Brain microvascular endothelial cell (primary cell): Measurements from ENCODE around the gene PARD3.

ENCODE experiments used
- DNase-seq: peaks from one replicate; pipeline ENCODE4 v3.0.0-alpha.2; 2020
- H3K27ac ChIP-seq: fragments of 250-450 bp; sonication (Bioruptor Pico); 2 replicates; pipeline ENCODE4 v1.5.1; 2020; ENCODE audit warnings: mild to moderate bottlenecking, moderate library complexity
- H3K27me3 ChIP-seq: fragments of 250-450 bp; sonication (Bioruptor Pico); replicated peaks from 2 replicates; pipeline ENCODE4 v1.5.1; 2020; ENCODE audit warnings: mild to moderate bottlenecking
- H3K36me3 ChIP-seq: fragments of 250-450 bp; sonication (Bioruptor Pico); replicated peaks from 2 replicates; pipeline ENCODE4 v1.5.1; 2020; ENCODE audit warnings: mild to moderate bottlenecking
- H3K4me3 ChIP-seq: 2 replicates; pipeline ENCODE4 v1.5.1; 2011; ENCODE audit warnings: low read depth, mild to moderate bottlenecking, control low read depth, low read length, moderate library complexity
- in situ Hi-C: cut with HindIII; loops from 2 replicates; pipeline ENCODE4 v1.10.0; 2017; ENCODE audit warnings: low sequenced_read_pairs, low pct_ligation_motif_present
- TF ChIP-seq, protein P1 (sequence below): IDR thresholded peaks from 2 replicates; pipeline ENCODE4 v1.5.1; 2011; ENCODE audit warnings: low read depth, mild to moderate bottlenecking, moderate library complexity, low read length, control low read depth, inconsistent platforms; ENCODE audit errors: missing control alignments

PARD3 gene

DNA sequence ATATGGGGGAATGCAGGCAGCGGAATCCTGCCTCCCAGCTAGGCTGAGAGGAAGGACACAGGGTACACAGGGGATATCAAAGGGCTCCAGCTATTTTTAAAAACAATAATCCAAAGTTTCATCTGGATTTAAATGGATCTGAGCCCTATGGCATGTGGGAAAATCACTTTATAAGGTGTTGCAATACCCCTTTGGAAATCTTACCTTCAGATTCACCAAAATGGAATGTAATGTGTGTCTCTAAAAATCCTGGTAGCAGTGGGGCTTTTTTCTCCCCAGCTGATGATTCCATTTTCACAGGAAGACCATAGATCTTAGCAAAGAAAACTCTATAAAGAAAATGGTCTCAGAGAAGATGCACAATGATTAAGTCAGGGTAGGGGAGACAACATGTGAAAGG is 722.2 kb downstream of the PARD3 start:
- no peaks in the 10 kb centered on the region for H3K36me3 ChIP-seq
- H3K27me3 ChIP-seq: no peaks in the 10 kb centered on the region
- TF ChIP-seq, protein P1, sequence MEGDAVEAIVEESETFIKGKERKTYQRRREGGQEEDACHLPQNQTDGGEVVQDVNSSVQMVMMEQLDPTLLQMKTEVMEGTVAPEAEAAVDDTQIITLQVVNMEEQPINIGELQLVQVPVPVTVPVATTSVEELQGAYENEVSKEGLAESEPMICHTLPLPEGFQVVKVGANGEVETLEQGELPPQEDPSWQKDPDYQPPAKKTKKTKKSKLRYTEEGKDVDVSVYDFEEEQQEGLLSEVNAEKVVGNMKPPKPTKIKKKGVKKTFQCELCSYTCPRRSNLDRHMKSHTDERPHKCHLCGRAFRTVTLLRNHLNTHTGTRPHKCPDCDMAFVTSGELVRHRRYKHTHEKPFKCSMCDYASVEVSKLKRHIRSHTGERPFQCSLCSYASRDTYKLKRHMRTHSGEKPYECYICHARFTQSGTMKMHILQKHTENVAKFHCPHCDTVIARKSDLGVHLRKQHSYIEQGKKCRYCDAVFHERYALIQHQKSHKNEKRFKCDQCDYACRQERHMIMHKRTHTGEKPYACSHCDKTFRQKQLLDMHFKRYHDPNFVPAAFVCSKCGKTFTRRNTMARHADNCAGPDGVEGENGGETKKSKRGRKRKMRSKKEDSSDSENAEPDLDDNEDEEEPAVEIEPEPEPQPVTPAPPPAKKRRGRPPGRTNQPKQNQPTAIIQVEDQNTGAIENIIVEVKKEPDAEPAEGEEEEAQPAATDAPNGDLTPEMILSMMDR: no peak
- in situ Hi-C loops: no loop called here
- H3K27ac ChIP-seq: no peak overlapping the region
- H3K4me3 ChIP-seq: no peak overlapping the region
- no peak for DNase-seq

DNA sequence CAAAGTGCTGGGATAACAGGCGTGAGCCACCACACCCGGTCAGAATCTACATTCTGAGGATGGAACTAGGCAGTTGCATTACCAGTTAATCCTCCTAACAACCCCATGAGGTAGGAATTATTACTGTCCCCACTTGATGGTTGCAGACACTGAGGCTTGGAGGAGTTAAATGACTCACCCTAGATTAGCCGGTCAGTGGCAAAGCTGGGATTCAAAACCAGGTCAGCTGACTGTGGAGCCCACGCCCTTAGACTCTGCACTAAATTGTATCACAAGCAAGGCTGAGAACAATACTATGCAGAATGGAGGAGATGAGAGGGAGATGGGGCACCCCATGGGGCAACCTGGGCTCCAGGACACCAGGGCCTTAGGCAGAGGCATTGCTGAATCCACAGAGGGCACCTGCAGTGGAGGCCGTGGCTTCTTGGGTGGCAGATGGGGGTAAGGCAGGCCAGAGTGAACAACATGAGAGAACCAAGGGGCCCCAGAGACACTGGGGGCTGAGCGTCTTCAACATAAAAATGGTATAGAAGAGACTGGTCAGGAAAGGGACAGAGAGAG is 723.4 kb downstream of the PARD3 start:
- Histone ChIP-seq H3K27ac (no peak overlapping the region), H3K4me3 (no peak overlapping the region), H3K36me3 (no peaks in the 10 kb centered on the region), H3K27me3 (no peaks in the 10 kb centered on the region)
- DNase-seq: no peak
- TF ChIP-seq, protein P1: no peak
- in situ Hi-C loops: no loop called here

DNA sequence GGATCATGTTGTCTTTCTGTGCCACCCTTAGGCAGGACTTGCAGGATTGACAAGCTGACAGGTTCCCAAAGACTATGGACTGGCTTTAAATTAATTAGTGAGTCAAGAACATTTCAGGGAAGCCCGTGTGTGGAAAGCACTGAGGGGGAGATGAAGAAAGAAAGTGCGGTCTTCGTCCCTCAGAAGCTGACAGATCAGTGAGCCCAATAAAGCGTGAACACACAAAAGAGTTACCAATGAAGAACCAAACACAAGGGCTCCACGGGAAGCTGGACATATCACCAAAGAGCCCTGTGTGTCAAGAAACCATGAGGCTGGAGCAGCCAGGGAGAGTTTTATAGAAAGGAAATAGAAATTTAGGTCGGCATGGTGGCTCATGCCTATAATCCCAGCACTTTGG is 725.8 kb downstream of the PARD3 start:
- Histone ChIP-seq H3K27me3 (no peaks in the 10 kb centered on the region), H3K4me3 (no peak overlapping the region), H3K27ac (no peak overlapping the region), H3K36me3 (no peaks in the 10 kb centered on the region)
- in situ Hi-C loops: no loop called here
- TF ChIP-seq, protein P1: no peak
- DNase-seq: no peak

DNA sequence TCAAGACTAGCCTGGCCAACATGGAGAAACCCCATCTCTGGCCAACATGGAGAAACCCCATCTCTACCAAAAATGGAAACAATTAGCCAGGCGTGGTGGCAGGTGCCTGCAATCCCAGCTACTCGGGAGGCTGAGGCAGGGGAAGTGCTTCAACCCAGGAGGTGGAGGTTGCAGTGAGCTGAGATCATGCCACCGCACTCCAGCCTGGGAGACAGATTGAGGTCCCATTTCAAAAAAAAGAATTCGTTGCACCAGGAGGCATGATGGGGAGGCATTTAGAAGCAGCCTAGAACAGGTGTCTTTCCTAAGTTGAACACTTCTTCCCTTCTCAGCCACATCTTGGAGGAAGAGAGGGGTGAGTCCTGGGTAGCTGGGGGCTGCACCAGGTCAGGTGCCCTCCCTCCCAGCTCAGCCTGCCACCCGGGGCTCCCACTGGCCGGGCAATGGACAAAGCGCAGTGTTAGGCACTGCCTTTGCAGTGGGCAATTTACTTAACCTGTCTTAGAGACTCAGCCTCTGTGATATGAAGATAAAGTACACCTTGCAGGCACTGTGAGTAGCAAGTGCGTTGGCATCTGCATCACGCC is 726.8 kb downstream of the PARD3 start:
- no peaks in the 10 kb centered on the region for H3K36me3 ChIP-seq
- TF ChIP-seq, protein P1: no peak
- no peak overlapping the region for H3K27ac ChIP-seq
- in situ Hi-C loops: no loop called here
- DNase-seq: no peak
- H3K4me3 ChIP-seq: no peak overlapping the region
- no peaks in the 10 kb centered on the region for H3K27me3 ChIP-seq

DNA sequence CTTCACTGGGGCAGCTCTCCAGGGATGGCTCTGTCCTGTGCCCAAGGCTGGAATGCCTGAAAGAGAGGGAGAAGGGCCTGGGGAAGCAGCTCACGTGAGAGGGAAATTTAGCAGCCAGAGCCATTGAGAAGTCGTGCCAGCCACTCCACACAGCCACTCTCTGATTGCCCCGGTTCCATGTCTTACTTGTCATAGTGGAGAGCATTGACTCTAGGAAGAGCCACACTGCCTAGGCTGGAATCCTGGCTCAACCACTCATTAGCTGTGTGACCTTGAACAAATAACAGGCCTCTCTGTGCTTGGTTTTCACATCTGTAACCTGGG is 728.0 kb downstream of the PARD3 start:
- Histone ChIP-seq H3K27me3 (no peaks in the 10 kb centered on the region), H3K36me3 (no peaks in the 10 kb centered on the region), H3K27ac (no peak overlapping the region), H3K4me3 (no peak overlapping the region)
- no peak for DNase-seq
- TF ChIP-seq, protein P1: no peak
- in situ Hi-C loops: no loop called here

DNA sequence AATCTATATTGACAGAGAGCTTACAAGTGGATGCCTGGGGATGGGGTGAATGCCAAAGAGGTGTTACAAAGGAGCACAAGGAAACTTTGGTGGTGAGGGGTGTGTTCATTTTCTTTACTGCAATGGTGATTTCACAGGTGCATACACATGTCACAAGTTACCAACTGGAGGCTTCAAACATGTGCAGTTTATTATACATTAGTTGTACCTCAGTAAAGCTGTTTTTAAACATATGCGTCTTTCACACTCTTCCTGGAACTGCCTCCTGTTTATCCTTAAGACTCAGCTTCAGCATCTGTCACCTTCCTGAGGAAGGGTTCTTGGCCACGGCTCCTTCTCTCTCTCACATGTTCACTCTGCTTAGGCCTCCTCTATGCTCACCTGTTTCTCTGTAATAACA is 731.5 kb downstream of the PARD3 start:
- no peak for DNase-seq
- Histone ChIP-seq H3K36me3 (no peaks in the 10 kb centered on the region), H3K4me3 (no peak overlapping the region), H3K27me3 (no peaks in the 10 kb centered on the region), H3K27ac (no peak overlapping the region)
- in situ Hi-C loops: no loop called here
- TF ChIP-seq, protein P1: no peak
